ENCODE measurements around the gene CEACAM18.

The CEACAM18 gene

DNA sequence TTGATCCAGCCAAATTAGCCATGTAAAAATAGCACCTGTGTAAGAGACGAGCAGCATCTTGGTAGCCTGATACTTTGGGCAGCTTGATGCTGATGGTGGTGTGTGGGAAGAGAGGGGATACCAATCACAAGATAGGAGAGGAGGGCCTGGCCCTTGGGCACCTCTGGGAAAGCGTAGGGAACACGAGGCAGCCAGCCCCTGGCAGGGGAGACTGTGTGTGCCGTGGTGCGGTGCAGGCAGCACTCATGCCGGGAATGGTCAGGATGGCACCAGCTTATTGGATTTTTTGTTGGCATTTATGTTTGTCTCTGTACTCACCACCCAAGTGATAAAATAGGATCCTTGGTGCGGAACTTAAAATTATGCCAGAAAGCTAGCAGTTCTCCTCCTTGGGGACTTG lies 30.3 kb upstream of the CEACAM18 start:
- TF ChIP-seq SIN3A (IDR thresholded peaks at IDR 0.05; ENCODE audit: borderline replicate concordance, insufficient read depth, low read length): no peak
- TF ChIP-seq, protein P1, sequence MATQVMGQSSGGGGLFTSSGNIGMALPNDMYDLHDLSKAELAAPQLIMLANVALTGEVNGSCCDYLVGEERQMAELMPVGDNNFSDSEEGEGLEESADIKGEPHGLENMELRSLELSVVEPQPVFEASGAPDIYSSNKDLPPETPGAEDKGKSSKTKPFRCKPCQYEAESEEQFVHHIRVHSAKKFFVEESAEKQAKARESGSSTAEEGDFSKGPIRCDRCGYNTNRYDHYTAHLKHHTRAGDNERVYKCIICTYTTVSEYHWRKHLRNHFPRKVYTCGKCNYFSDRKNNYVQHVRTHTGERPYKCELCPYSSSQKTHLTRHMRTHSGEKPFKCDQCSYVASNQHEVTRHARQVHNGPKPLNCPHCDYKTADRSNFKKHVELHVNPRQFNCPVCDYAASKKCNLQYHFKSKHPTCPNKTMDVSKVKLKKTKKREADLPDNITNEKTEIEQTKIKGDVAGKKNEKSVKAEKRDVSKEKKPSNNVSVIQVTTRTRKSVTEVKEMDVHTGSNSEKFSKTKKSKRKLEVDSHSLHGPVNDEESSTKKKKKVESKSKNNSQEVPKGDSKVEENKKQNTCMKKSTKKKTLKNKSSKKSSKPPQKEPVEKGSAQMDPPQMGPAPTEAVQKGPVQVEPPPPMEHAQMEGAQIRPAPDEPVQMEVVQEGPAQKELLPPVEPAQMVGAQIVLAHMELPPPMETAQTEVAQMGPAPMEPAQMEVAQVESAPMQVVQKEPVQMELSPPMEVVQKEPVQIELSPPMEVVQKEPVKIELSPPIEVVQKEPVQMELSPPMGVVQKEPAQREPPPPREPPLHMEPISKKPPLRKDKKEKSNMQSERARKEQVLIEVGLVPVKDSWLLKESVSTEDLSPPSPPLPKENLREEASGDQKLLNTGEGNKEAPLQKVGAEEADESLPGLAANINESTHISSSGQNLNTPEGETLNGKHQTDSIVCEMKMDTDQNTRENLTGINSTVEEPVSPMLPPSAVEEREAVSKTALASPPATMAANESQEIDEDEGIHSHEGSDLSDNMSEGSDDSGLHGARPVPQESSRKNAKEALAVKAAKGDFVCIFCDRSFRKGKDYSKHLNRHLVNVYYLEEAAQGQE (IDR thresholded peaks at IDR 0.05; ENCODE audit: insufficient read depth in 1 of 2, low read depth in 2 of 2, low read length in 2 of 2): no peak
- TF ChIP-seq TAF1 (IDR thresholded peaks at IDR 0.05; ENCODE audit: borderline replicate concordance, insufficient read depth, low read length): no peak
- TF ChIP-seq POLR2AphosphoS5 (IDR thresholded peaks at IDR 0.05; ENCODE audit: low read depth, low read length): no peak
- no peak for TF ChIP-seq FOXP2 (optimal IDR thresholded peaks at IDR 0.05; ENCODE audit: borderline replicate concordance, extremely low read depth, extremely low read length, insufficient read depth)

DNA sequence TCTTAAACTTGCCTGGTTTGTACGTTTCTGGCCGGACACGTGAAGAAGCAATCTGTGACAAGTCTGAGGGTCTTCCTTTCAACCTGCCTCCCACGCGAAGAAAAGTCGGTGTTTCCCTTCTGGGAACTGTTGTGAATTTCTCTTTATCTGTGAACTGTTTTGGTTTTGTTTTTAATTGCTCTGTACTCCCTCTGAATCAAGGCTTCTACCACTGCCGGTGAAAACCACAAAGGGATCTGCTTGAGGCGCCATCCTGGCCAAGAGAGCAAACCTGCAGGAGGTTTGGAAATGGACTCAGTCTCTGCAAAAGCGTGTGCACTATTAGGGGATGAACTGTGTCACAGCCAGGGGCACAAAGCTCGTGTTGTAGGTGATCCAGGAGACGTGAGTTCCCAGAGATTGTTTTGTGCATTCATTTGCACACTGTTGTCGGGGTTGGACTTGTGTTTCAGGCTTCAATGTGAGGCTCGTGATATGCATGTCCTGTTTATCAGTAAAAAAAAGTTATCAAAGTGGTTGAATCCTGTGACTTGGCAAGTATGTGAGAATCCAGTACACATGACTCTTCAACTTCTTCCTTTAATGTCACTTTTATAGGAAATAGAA lies 29.8 kb upstream of the CEACAM18 start:
- TF ChIP-seq FOXP2 (optimal IDR thresholded peaks at IDR 0.05; ENCODE audit: borderline replicate concordance, extremely low read depth, extremely low read length, insufficient read depth) (no peak), POLR2AphosphoS5 (IDR thresholded peaks at IDR 0.05; ENCODE audit: low read depth, low read length) (no peak), SIN3A (IDR thresholded peaks at IDR 0.05; ENCODE audit: borderline replicate concordance, insufficient read depth, low read length) (no peak), TAF1 (IDR thresholded peaks at IDR 0.05; ENCODE audit: borderline replicate concordance, insufficient read depth, low read length) (no peak)
- TF ChIP-seq, protein P1 (IDR thresholded peaks at IDR 0.05; ENCODE audit: insufficient read depth in 1 of 2, low read depth in 2 of 2, low read length in 2 of 2): no peak

DNA sequence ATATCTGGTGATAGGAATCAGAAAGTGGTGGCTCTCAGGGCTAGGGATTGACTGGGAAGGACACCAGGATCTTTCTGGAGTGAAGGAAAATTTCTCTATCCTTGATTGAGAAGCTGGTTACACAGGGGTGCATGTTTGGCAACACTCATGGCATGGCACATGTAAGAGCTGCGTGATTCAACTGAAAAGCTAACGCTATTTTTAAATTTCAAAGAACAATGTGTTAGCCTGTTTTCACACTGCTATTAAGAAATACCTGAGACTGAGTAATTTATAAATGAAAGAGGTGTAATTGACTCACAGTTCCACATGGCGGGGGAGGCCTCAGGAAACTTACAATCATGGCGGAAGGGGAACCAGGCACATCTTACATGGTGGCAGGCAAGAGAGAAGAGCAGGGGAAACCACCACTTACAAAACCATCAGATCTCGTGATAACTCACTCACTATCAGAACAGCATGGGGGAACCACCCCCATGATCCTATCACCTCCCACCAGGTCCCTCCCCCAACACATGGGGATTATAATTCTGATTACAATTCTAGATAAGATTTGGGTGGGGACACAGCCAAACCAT lies 27.5 kb upstream of the CEACAM18 start:
- TF ChIP-seq POLR2AphosphoS5 (IDR thresholded peaks at IDR 0.05; ENCODE audit: low read depth, low read length): no peak
- TF ChIP-seq, protein P1 (IDR thresholded peaks at IDR 0.05; ENCODE audit: insufficient read depth in 1 of 2, low read depth in 2 of 2, low read length in 2 of 2): no peak

DNA sequence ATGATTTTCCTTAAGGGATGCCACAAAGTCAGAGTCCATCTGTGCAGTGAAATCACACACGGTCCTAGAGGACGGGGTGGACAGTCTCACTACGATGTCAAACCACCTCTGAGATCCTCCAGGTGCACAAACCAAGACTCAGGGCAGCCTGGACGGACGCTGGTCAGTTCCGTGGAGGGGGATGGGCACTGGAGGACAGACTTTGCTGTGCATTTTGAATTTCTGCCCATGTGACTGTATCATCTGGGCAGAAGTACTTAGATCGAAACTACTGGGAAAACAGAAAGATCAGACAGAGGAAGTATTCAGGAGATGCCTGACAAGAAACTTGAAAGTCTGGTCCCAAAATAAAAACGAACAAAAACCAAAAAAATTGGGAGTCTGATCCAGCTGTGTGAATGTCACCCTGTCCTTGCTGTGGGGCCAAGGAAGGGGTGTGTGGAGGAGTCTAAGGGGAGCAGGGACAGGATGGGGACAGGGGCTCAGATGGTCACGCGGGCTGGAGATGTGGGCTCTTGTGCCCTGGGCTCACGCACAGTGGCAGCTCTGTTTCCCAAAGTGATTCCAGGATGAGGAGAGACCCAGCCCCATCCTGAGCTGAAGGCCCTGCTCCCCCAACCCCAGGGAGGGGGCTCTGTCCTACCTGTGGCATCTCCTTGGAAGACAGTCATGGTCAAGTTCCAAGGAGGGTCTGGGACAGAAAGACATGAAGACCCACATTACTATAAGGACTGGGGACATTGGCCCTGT lies 21.6 kb upstream of the CEACAM18 start:
- TF ChIP-seq TAF1 (IDR thresholded peaks at IDR 0.05; ENCODE audit: borderline replicate concordance, insufficient read depth, low read length): no peak
- TF ChIP-seq, protein P1 (IDR thresholded peaks at IDR 0.05; ENCODE audit: insufficient read depth in 1 of 2, low read depth in 2 of 2, low read length in 2 of 2): no peak
- no peak for TF ChIP-seq FOXP2 (optimal IDR thresholded peaks at IDR 0.05; ENCODE audit: borderline replicate concordance, extremely low read depth, extremely low read length, insufficient read depth)
- TF ChIP-seq POLR2AphosphoS5 (IDR thresholded peaks at IDR 0.05; ENCODE audit: low read depth, low read length): no peak
- TF ChIP-seq SIN3A (IDR thresholded peaks at IDR 0.05; ENCODE audit: borderline replicate concordance, insufficient read depth, low read length): no peak
